Suprapubic skin (tissue), 4 donors: ENCODE results near the gene OR4C3.

ENCODE experiments used
- EP300 ChIP-seq: sonication (generic); formaldehyde crosslinking; IDR thresholded peaks from one replicate; pipeline ENCODE4 v1.6.1; 2017; ENCODE audit warnings: antibody characterized with exemption
- POLR2AphosphoS5 ChIP-seq, 3 donors: sonication (generic); formaldehyde crosslinking; IDR thresholded peaks; one replicate each; pipeline ENCODE4 v1.6.1; 2017; ENCODE audit warnings: antibody characterized with exemption in 3 of 3

DNA sequence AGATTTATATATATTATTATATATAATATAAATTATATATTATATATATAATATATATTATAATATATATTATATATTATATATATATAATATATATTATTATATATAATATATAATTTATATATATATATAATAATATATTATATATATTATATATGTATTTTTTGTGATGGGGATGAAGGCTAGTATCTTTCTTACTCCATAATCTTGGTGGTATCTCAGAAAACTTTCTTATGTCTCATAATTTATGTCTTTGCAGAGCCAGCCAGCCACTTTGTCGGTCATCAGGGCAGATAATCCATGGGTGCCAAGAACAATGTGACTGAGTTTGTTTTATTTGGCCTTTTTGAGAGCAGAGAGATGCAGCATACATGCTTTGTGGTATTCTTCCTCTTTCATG, 18.8 kb upstream of the OR4C3 start, which contains the start of gene OR4S1:
- TF ChIP-seq POLR2AphosphoS5 (IDR thresholded peaks at IDR 0.05): no peak
- no peak for TF ChIP-seq EP300
